ENCODE results near the gene NNT.
"Not testable (repeated sequence)": the region's sequence is repeated elsewhere in the genome, so short reads cannot be mapped to it uniquely, and the experiment has no call there.

NNT gene

GRCh38 chr5:43584166-43584699, 18.7 kb upstream of the NNT start:
- DNase-seq: no peak

DNA sequence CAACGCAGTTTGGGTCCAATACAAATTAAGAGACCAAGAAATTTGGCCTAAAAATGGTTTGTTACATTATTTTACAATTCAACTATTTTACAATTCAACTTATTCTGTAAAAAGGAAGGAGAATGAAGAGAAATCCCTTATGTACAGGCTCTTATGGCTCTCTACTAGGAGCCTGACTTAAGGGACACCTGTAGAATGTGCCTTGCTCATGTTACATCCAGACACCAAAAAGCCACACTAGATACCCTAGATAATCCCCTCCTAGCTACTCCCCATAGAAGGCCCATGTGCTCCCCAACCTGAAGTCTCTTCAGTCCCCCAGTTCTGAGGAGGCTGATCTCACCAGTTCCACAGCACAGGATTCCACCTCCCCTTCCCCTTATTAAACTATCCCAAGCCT, 14.1 kb upstream of the NNT start:
- no peak for DNase-seq

DNA sequence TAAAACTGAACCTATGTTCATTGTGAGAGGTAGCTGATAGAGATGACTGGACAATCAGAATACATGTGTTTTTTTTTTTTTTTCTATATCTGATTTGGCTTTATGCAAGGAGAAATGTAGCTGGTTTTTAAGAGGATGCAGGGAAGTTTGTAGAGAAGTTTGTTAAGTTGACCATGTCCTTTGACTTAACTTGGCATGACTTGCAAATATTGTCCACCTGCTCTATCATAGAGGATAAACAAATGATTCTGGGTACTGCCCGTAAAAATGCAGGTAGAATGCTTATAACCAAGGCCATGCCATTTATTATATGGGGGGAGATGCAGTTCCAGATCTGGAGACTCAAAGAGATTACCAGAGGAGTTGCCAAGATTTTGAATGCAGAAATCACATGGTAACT, 13.7 kb upstream of the NNT start:
- DNase-seq: no peak

- no peak for DNase-seq
Measured at GRCh38 chr5:43590700-43591099, 12.3 kb upstream of the NNT start.

GRCh38 chr5:43592363-43592762, 10.6 kb upstream of the NNT start:
- DNase-seq: no peak

- not testable (repeated sequence) for DNase-seq
Measured at GRCh38 chr5:43598927-43599326, 4.1 kb upstream of the NNT start.

DNA sequence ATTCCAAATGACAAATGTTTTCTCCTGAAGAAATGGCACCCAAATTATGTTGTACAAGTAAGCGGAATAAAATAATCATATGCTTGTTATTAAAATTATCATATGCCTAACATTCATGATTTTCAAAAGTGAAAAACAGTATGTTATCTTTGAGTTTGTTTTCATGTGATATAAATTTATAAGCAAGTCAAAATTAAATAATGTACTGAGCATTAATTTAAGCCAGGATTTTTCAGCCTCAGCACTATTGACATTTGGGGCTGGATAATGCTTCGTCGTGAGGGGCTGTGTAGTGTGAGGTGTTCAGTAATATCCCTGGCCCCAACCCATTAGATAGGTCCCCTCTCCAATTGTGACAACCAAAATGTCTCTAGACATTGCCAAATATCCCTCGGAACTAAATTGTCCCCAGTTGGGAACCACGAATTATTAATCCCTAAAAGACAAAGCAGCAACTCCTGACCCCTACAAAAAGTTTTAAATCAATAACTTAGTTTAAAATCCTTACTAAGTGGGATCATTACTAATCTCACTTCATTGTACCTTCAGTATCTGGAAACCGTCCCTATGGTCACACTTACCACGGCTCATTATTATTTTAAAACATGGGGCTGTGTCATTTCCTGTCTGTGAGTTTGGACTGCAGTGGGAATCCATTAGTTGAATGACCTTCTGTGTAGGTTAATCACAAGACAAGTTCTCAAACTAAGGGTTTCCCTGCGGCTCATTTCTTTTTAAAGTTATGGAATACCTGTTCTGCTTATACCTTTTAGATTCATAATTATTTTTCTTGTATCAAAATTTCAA, 1.3 kb upstream of the NNT start:
- peak; percentile 29 for DNase-seq

DNA sequence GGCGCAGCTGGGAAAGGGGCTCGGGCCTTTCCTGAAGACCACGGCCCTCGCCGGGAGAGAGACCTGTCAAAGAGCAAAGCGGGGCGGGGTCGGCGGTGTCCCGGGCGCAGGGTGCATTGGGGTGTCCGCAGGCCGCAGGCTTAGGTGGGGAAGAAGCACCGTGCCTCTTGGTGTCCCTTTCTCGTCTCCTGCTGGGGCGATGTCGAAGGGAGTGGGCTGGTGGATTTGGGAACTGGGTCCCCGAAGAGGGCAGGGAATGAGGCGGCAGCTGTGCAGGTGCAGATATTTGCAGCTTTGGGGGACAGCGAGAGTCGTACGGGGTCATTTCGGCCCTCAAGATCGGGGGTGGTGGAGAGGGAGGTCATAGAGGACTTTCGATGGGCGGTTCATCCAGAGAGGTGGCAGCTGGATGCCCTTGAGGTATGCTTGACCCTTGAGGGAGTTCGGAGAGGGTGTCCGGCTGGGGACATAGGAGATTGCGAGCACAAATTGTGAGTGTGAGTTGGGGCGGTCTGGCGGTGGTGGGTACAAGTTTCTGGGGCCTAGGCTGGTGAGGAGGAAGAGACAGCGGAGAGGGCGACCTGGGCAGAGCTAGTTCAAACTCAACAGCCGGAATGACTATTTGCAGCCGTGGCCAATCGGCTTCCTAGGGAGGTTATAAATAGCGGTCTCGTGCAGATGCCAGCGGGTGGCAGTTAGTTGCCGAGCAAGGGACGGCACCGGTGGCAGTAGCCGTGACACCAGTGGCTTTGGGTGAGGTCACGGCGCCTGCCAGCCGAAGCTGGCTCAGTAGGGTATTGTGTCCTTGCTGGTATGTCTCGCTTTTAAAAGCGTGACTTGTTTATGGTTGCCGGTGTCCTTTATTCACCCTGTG, 601 bp downstream of the NNT start:
- peak; percentile 86 for DNase-seq

DNA sequence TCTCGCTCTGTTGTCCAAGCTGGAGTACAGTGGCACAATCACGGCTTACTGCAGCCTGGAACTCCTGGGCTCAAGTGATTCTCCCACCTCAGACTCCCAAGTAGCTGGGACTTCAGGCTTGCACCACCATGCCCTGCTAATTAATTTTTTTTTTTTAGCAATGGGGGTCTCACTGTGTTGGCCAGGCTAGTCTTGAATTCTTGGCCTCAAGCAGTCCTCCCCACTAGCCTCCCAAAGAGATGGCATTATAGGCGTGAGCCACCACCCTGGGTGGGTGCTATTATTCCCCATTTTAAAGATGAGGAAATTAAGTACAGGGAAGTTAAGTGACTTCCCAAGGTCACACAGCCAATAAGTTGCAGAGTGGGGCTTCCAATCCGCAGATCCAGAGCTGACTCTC, 1.7 kb downstream of the NNT start:
- no peak for DNase-seq

GRCh38 chr5:43606351-43606750, 3.4 kb downstream of the NNT start:
- DNase-seq: no peak

- DNase-seq: no peak
Measured at GRCh38 chr5:43608406-43608805, 5.4 kb downstream of the NNT start.

- no peak for DNase-seq
Measured at GRCh38 chr5:43609752-43610151, 6.8 kb downstream of the NNT start.

- DNase-seq: no peak
Measured at GRCh38 chr5:43613370-43613769, 10.4 kb downstream of the NNT start.

- no peak for DNase-seq
Measured at GRCh38 chr5:43615445-43616184, 12.6 kb downstream of the NNT start.

GRCh38 chr5:43616535-43616934, 13.6 kb downstream of the NNT start:
- DNase-seq: no peak

GRCh38 chr5:43619380-43619779, 16.4 kb downstream of the NNT start:
- no peak for DNase-seq

DNA sequence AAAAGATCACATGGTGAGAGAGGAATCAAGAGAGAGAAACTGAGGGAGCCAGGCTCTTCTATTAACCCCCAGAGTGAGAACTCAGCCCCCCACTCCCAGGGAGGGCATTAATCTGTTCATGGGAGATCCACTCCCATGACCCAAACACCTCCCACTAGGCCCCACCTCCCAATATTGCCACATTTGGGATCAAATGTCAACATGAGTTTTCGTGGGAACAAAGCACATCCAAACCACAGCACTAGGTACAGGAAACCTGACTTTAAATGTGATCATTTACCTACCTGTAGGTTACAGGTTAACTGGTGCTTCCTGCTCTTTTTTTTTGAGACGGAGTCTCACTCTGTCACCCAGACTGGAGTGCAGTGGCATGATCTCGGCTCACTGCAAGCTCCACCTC, 16.9 kb downstream of the NNT start:
- DNase-seq: no peak

DNA sequence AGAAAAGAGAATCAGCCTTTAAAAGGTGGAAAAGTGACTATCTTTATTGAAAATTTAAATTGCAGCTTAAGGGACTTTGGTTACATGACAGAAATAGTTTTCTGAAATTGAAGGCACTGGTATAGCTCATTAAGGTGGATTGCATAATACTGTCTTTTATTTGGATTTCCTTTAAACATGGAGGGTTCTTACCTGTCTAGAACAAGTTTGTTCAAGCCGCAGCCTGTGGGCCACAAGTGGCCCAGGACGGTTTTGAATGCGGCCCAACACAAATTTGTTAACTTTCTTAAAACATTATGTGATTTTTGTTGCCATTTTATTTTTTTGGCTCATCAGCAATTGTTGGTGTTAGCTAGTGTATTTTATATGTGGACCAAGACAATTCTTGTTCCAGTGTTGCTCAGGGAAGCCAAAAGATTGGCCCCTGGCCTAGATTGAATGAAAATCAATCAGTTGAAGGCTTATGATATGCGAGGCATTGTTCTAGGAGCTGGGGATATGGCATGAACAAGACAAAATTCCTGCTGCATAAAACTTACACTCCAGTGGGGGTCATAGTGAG, 18.0 kb downstream of the NNT start:
- no peak for DNase-seq

DNA sequence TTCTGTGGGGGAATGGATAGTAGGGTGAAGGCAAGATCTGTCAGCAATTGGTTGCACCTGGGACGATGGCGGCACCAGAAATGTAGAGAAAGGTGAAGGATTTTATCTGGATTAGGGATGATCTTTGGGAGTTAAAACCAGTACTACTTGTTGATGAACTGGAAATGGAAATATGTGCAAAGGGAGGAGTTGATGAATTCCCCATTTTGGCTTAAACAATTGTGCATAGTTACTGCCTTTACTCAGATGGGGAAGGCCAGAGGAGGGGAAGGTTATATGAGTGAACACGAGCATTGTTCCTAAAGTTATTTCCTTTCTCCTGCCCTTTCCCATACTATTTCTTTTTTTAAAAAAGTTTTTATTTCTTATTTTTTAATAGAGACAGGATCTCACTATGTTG, 19.1 kb downstream of the NNT start:
- DNase-seq: no peak

DNA sequence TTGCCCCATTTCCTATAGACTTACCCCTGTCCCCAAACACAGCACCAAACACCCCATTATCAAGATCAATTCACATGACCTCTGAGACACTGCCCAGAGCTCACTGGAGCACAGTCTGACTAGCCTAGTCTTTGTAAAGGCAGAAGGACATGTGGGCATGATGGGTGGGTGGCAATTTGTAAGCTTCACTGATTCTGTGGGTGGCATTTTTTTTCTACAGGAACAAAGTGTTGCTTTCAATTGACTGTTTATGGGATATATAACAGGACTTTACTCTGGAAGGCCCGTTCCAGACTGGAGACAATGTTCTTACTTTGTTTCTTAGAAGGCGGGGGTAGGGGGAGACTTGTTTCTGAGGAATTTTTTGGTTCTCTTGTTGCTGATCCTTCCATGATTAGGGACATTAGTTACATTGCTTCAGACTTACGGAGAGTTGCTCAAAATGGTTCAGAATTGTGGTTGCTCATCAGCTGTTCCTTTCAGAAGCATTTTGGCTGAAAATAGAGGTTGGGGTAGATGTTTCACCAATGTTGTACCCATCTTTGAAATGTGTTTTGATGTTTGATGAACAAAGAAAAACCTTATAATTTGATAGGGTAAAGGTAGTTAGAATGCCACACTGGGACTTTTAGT, 20.2 kb downstream of the NNT start:
- no peak for DNase-seq

GRCh38 chr5:43627028-43627427, 24.0 kb downstream of the NNT start:
- DNase-seq: peak; percentile 5

DNA sequence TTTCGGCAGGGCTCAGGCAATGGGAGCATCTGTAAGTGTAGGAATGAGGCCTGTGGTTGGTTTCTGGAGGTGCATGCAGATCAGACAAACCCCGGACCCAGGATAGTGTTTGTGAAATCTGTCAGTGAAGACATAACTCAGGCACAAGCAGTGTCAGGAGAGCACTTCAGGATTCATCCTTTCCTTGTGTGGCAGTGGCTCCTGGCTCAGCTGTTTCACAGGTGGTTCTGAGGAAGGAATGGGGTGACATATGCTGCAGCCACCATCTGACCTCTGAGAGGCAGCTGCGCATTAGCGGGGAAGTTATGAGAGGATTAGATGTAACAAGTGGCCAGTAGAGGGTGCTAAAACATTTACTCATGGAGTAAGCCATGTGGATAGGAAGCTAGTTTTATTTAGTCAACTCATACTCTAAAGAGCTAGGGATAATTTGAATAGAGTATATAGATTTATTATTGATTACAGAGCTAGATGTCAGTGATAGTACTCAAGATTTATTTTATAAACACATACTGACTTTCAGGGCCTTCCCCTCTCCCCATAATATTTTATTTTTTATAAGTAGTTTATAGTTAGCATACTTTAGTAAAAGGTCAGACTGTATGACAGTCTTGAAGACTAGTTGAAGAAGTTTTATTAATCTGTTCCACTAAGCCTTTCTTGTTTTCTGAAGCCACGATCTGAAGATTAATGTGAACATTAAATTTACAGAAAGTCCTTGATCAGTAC, 28.4 kb downstream of the NNT start:
- peak; percentile 55 for DNase-seq

Measured in NCI-H1092 treated with DMSO at 0.1 percent for 48 hours (cell line).